SJSA1 (cell line): ENCODE results near the gene CCDC87. TPM values are rescaled to one million over a fixed set of nuclear protein-coding genes. Genes with fewer than 3 reads are reported as not detected.
"Not testable (repeated sequence)": the region's sequence is repeated elsewhere in the genome, so short reads cannot be mapped to it uniquely, and the experiment has no call there.

Experiments
- DNase-seq, 2 experiments: peaks; one replicate each; pipeline ENCODE4 v3.0.0-alpha.2; 2015 to 2020; ENCODE audit warnings: low spot score in 2 of 2, low read depth in 1 of 2
- H3K27ac ChIP-seq: fragments of 250-450 bp; sonication (Bioruptor Pico); 2 replicates; pipeline ENCODE4 v1.5.1; 2020; ENCODE audit warnings: mild to moderate bottlenecking, moderate library complexity
- H3K27me3 ChIP-seq: fragments of 250-450 bp; sonication (Bioruptor Pico); replicated peaks from 2 replicates; pipeline ENCODE4 v1.5.1; 2020; ENCODE audit warnings: mild to moderate bottlenecking, moderate library complexity
- H3K36me3 ChIP-seq: fragments of 250-450 bp; sonication (Bioruptor Pico); 2 replicates; pipeline ENCODE4 v1.5.1; 2020; ENCODE audit warnings: mild to moderate bottlenecking
- H3K4me1 ChIP-seq: fragments of 250-450 bp; sonication (Bioruptor Pico); replicated peaks from 2 replicates; pipeline ENCODE4 v1.6.1; 2021; ENCODE audit warnings: mild to moderate bottlenecking
- H3K4me3 ChIP-seq: fragments of 250-450 bp; sonication (Bioruptor Pico); 2 replicates; pipeline ENCODE4 v1.5.1; 2020; ENCODE audit warnings: mild to moderate bottlenecking
- H3K9me3 ChIP-seq: fragments of 250-450 bp; sonication (Bioruptor Pico); replicated peaks from 2 replicates; pipeline ENCODE4 v1.5.1; 2020; ENCODE audit warnings: mild to moderate bottlenecking
- total RNA-seq: library from RNA; depleted of rRNA; stranded (reverse); fragments of >200 nt; shearing (Covaris generic); gene quantifications from 2 replicates; pipeline ENCODE4 v1.2.3, GENCODE V29; 2014

CCDC87 gene
- total RNA-seq, 1 experiment from 2014 or later = 0.34 TPM

DNA sequence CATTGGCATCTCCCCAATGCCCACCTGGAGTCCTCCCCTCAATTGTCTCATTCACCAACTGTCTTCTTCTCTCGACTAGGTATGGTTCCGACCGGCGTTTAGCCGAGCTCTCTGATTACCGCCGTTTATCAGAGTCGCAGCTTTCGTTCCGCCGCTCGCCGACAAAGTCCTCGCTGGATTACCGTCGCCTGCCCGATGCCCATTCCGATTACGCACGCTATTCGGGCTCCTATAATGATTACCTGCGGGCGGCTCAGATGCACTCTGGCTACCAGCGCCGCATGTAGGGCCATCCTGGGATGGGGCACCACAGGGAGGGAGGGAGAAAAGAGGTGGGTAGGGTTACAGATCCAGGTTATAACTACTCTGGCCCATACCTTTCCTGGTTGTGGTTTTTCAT, 33.5 kb upstream of the CCDC87 start:
- no peak overlapping the region for H3K4me3 ChIP-seq
- H3K36me3 ChIP-seq = peaks cover 100% of the 10 kb centered on the region
- H3K27me3 ChIP-seq = no peaks in the 10 kb centered on the region
- no peak overlapping the region for H3K27ac ChIP-seq
- 0 out of 2 replicates have a peak, but pooled peaks cover 10% of the 10 kb centered on the region for H3K4me1 ChIP-seq
- no peak for DNase-seq
- H3K9me3 ChIP-seq = no peaks in the 10 kb centered on the region

DNA sequence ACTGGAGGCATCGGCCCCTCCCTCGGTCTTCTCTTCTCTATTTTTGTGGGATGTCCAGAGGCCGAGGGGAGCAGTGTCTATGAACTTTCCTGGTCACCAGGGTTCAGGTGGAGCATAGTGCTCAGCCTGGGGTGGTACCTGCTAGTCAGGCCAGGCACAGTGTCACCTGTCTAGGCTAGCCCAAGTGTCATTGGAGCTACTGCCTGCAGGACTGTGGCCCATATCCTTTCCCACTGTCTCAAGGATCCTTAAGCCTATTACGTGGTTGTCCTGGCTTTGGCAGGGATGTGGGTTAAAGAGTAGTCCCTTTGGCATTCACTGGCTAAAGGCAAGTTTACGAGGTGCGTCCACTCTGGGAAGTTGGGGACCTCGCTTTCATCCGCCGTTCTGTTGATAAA, 32.9 kb upstream of the CCDC87 start:
- H3K27me3 ChIP-seq = no peaks in the 10 kb centered on the region
- no peaks in the 10 kb centered on the region for H3K9me3 ChIP-seq
- H3K27ac ChIP-seq = no peak overlapping the region
- H3K4me1 ChIP-seq = 0 out of 2 replicates have a peak, but pooled peaks cover 10% of the 10 kb centered on the region
- DNase-seq = no peak
- peaks cover 98% of the 10 kb centered on the region for H3K36me3 ChIP-seq
- H3K4me3 ChIP-seq = no peak overlapping the region

DNA sequence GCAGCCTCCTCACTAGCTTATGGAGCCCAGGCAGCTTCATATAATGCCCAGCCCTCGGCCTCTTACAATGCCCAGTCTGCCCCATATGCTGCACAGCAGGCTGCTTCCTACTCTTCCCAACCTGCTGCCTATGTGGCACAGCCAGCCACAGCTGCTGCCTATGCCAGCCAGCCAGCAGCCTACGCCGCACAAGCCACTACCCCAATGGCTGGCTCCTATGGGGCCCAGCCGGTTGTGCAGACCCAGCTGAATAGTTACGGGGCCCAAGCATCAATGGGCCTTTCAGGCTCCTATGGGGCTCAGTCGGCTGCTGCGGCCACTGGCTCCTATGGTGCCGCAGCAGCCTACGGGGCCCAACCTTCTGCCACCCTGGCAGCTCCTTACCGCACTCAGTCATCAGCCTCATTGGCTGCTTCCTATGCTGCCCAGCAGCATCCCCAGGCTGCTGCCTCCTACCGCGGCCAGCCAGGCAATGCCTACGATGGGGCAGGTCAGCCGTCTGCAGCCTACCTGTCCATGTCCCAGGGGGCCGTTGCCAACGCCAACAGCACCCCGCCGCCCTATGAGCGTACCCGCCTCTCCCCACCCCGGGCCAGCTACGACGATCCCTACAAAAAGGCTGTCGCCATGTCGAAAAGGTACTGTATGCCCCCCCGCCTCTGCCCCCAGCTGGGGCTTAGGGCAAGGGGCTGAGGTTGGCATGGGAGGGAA, 32.3 kb upstream of the CCDC87 start:
- H3K4me1 ChIP-seq = 0 out of 2 replicates have a peak, but pooled peaks cover 10% of the 10 kb centered on the region
- H3K27me3 ChIP-seq = no peaks in the 10 kb centered on the region
- H3K9me3 ChIP-seq = no peaks in the 10 kb centered on the region
- H3K4me3 ChIP-seq = no peak overlapping the region
- no peak overlapping the region for H3K27ac ChIP-seq
- peaks cover 98% of the 10 kb centered on the region for H3K36me3 ChIP-seq
- DNase-seq = no peak

DNA sequence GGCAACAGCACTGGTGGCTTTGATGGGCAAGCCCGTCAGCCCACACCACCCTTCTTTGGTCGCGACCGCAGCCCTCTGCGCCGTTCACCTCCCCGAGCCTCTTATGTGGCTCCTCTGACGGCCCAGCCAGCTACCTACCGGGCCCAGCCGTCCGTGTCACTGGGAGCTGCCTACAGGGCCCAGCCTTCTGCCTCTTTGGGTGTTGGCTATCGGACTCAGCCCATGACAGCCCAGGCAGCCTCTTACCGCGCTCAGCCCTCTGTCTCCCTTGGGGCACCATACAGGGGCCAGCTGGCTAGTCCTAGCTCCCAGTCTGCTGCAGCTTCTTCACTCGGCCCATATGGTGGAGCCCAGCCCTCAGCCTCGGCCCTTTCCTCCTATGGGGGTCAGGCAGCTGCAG, 31.6 kb upstream of the CCDC87 start:
- Histone ChIP-seq H3K36me3 (peaks cover 96% of the 10 kb centered on the region), H3K27ac (no peak overlapping the region), H3K4me1 (0 out of 2 replicates have a peak, but pooled peaks cover 13% of the 10 kb centered on the region), H3K4me3 (no peak overlapping the region), H3K9me3 (no peaks in the 10 kb centered on the region), H3K27me3 (no peaks in the 10 kb centered on the region)
- no peak for DNase-seq

DNA sequence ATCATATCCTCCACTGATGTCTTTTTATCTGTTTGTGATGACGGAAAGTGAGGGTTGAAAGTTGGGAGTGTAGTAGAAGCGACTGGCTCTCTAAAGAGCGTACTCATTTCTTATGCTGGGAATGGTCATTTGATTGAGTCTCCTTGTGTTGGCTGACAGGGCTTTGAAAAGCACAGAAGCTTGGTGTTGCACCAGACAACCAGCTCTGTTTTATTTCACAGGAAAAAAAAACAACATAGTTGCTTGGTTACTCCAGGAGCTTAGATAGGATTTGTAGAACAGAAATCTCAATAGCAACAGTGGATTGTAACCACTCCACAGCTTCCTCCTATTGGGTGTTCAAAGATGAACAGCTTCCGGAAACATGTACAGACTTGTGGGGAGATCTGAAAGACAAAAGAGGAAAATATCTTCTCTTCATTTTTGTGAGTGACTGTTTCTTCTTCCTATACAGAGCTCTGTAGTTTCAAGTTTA, 26.3 kb upstream of the CCDC87 start:
- Histone ChIP-seq H3K27me3 (no peaks in the 10 kb centered on the region), H3K9me3 (no peaks in the 10 kb centered on the region), H3K36me3 (peaks cover 73% of the 10 kb centered on the region), H3K27ac (peak overlapping the region; percentile 39), H3K4me3 (peak overlapping the region; percentile 92), H3K4me1 (peaks cover 36% of the 10 kb centered on the region)
- peak in 1 of 2 experiments; percentile 31 for DNase-seq

DNA sequence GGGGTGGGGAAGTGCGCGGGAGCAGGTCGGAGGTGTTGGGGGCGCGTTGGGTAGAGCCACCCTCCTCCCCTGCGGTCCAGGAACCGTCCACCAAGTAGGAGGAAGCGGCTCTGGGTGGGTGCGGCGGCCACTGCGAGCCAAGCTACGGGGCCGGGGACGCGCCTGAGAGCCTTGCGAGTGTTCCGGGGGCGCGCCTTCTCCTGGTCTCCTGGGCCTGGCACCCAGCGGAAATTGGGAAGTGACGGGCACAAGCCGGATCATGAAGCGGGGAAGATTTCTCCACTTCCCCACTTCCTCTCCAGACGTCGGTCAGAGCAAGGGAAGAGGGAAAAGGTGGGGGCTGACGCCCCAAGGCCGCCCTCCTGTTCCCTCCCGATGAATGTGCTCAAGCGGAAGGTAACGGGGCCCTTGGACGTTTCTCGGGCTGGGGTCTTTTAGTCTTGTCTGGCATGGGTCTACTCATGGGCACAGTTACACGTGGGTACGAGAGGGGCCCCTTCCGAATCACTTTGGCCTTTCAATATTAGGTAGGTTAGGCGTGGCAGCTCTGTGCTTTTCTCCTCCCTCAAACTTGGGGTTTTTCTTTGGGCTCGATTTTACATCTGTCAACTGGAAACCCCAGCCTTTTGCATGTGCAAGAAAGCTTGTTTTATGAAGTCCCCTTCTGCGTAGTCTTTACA, 24.4 kb upstream of the CCDC87 start:
- Histone ChIP-seq H3K27ac (peak overlapping the region; percentile 92), H3K27me3 (no peaks in the 10 kb centered on the region), H3K4me3 (peak overlapping the region; percentile 92), H3K4me1 (peaks cover 26% of the 10 kb centered on the region), H3K9me3 (no peaks in the 10 kb centered on the region), H3K36me3 (peaks cover 55% of the 10 kb centered on the region)
- no peak for DNase-seq

DNA sequence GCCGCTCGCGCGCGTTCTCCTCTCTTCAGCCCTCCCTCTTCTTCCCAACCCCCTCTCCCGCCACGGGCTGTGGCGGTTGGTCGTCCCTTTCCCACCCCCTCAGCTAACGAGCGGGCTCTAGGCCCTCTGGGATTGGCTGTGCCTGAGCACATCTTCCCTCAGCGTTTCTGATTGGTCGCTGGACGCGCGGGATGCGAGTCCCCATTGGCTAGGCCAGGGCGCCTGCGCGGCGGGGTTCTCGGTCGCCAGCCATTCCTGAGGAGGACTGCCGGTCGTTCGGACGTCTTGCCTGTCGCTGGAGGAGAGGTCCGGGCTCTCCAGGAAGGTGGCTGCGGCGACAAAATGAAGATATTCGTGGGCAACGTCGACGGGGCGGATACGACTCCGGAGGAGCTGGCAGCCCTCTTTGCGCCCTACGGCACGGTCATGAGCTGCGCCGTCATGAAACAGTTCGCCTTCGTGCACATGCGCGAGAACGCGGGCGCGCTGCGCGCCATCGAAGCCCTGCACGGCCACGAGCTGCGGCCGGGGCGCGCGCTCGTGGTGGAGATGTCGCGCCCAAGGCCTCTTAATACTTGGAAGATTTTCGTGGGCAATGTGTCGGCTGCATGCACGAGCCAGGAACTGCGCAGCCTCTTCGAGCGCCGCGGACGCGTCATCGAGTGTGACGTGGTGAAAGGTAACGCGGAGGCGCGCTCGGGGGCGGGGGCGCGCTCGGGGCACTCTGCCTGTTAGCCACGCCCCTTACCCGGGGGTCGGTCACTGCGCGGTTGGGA, 23.7 kb upstream of the CCDC87 start, which contains the start of gene RBM14:
Gene RBM14, plus strand, starts transcription at position 252 of the 776 bp plus-strand sequence. Its CDS starts 91 bp downstream, at position 343.
- DNase-seq = peak; percentile 100
- Histone ChIP-seq H3K36me3 (peaks cover 48% of the 10 kb centered on the region), H3K4me3 (peak within 1 kb of the TSS; percentile 92), H3K27ac (peak within 1 kb of the TSS; percentile 92), H3K9me3 (no peaks in the 10 kb centered on the region), H3K4me1 (peaks cover 26% of the 10 kb centered on the region), H3K27me3 (no peaks in the 10 kb centered on the region)

DNA sequence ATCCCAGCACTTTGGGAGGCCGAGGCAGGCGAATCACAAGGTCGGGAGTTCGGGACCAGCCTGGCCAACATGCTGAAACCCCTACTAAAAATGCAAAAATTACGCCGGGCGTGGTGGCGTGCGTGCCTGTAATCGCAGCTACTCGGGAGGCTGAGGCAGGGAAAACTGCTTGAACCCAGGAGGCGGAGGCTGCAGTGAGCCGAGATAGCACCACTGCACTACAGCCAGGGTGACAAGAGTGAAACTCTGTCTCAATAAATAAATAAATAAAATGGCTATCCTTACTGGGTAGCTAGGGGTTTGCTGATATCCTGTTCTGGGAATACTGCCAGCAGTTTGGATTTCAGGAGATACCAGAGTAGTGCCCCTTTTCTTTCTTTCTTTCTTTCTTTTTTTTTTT, 21.2 kb upstream of the CCDC87 start:
- H3K36me3 ChIP-seq = peaks cover 27% of the 10 kb centered on the region
- no peaks in the 10 kb centered on the region for H3K27me3 ChIP-seq
- no peak overlapping the region for H3K27ac ChIP-seq
- H3K4me1 ChIP-seq = peaks cover 21% of the 10 kb centered on the region
- DNase-seq = no peak
- H3K4me3 ChIP-seq = no peak overlapping the region
- H3K9me3 ChIP-seq = no peaks in the 10 kb centered on the region

DNA sequence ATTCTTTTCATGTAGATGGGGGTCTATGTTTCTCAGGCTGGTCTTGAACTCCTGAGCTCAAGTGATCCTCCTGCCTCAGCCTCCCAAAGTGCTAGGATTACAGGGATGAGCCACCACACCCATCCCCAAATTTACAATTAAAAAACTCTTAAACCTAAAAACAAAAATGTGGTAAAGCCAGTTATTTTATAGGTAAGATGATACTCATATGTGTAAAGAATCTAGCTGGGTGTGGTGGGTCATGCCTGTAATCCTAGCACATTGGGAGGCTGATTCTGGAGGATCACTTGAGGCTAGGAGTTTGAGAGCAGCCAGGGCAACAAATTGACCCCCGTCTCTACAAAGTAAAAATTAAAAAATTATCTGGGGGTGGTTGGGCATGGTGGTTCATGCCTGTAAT, 19.6 kb upstream of the CCDC87 start:
- DNase-seq = no peak

DNA sequence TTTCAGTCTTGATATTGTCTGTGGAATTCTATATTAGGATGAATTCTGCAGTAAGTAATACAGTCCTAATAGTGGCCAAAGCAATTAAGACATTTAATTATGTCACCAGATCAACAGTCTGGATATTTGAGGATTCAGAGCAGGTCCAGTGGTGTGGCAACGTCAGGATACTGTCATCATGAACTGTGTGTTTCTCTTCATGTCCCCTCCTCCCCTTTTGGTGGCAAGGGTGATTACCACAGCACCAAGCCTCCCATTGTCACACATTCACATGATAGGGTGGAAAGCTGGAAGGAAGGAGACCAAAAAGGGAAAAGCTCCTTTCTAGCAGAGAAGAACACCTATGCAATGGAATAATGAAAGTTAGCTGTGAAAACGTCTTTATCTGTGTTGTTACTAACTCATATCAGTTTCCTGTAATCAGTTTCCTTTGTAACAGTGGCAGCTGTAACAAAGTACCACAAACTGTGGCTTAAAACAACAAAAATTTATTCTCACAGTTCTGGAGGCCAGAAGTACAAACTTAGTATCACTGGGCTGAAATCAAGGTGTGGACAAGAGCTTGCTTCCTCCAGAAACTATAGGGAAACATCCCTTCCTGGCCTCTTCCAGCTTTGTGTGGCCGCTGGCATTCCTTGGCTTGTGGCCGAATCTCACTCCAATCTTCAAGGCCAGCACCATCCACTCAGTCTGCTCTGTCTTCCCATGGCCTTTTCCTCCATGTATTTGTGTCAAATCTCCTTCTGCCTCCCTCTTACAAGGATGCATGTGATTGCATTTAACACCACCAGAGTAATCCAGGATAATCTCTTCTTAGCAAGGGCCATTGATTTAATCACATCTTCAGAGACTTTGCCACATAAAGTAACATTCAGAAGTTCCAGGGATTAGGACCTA, 17.1 kb upstream of the CCDC87 start:
- H3K27me3 ChIP-seq = no peaks in the 10 kb centered on the region
- no peaks in the 10 kb centered on the region for H3K9me3 ChIP-seq
- peaks cover 15% of the 10 kb centered on the region for H3K36me3 ChIP-seq
- H3K4me1 ChIP-seq = peaks cover 11% of the 10 kb centered on the region
- DNase-seq = no peak
- H3K4me3 ChIP-seq = no peak overlapping the region
- H3K27ac ChIP-seq = no peak overlapping the region

More for the DNA sequence above, 19.6 kb upstream of the CCDC87 start:
- no peak overlapping the region for H3K4me3 ChIP-seq
- peaks cover 11% of the 10 kb centered on the region for H3K36me3 ChIP-seq
- H3K4me1 ChIP-seq = peaks cover 14% of the 10 kb centered on the region
- H3K9me3 ChIP-seq = no peaks in the 10 kb centered on the region
- H3K27me3 ChIP-seq = no peaks in the 10 kb centered on the region
- no peak overlapping the region for H3K27ac ChIP-seq

DNA sequence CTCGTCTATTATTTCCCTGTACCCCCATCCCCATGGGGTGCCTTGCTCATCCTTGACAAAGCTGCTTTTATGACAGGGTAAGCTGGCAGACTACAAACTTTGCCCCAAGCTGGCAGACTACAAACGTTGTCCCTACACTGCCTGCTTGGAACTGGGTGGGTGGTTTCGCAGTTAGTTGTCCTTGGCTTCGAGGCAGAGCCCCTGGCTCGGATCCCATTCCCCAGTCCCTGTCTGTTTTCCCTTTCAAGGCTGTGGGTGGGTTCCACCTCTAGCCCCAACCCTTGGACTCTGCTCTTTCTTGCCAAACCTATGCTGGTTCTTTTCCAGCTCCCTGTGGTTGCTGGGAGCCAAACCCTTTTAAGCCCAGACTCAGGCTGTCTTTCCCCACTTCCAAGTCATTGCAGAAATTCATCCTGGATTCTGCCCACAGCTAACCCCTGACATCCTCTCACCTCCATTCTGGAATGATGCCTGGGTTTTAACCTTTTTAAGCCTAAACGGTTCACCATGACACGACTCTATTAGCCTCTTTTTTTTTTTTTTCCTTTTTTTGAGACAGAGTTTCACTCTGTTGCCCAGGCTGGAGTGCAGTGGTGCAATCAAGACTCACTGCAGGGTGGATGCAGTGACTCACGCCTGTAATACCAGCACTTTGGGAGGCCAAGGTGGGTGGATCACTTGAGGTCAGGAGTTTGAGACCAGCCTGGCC, 14.4 kb upstream of the CCDC87 start:
- Histone ChIP-seq H3K9me3 (no peaks in the 10 kb centered on the region), H3K4me1 (peaks cover 14% of the 10 kb centered on the region), H3K27ac (peak overlapping the region; percentile 27), H3K36me3 (peaks cover 36% of the 10 kb centered on the region), H3K27me3 (no peaks in the 10 kb centered on the region), H3K4me3 (no peak overlapping the region)
- peak; percentile 54 to 67 for DNase-seq

DNA sequence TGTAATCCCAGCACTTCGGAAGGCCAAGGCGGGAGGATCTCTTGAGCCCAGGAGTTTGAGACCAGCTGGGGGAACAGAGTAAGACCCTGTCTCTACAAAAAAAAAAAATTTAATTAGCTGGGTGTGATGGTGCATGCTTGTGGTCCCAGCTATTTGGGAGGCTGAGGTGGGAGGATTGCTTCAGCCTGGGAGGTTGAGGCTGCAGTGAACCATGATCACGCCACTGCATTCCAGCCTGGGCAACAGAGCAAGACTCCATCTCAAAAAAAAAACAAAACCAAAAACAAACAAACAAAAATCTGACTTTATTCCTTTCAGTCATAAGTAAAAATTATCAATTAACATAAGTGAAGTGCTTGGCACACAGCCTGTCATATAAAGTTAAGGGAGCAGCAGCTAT, 13.7 kb upstream of the CCDC87 start:
- not testable (repeated sequence) for H3K27ac ChIP-seq

More for the DNA sequence above, 13.7 kb upstream of the CCDC87 start:
- not testable (repeated sequence) for H3K4me3 ChIP-seq, H3K9me3 ChIP-seq, DNase-seq, H3K27me3 ChIP-seq
- Histone ChIP-seq H3K36me3 (peaks cover 40% of the 10 kb centered on the region), H3K4me1 (peaks cover 18% of the 10 kb centered on the region)
